GM18858 (cell line): ENCODE results near the gene CADPS.

Source experiments
- ATAC-seq: cut with Tn5 transposase; IDR thresholded peaks from one replicate; pipeline ENCODE4 v1.9.1; 2021; ENCODE audit not compliant: unreplicated experiment

Gene CADPS

DNA sequence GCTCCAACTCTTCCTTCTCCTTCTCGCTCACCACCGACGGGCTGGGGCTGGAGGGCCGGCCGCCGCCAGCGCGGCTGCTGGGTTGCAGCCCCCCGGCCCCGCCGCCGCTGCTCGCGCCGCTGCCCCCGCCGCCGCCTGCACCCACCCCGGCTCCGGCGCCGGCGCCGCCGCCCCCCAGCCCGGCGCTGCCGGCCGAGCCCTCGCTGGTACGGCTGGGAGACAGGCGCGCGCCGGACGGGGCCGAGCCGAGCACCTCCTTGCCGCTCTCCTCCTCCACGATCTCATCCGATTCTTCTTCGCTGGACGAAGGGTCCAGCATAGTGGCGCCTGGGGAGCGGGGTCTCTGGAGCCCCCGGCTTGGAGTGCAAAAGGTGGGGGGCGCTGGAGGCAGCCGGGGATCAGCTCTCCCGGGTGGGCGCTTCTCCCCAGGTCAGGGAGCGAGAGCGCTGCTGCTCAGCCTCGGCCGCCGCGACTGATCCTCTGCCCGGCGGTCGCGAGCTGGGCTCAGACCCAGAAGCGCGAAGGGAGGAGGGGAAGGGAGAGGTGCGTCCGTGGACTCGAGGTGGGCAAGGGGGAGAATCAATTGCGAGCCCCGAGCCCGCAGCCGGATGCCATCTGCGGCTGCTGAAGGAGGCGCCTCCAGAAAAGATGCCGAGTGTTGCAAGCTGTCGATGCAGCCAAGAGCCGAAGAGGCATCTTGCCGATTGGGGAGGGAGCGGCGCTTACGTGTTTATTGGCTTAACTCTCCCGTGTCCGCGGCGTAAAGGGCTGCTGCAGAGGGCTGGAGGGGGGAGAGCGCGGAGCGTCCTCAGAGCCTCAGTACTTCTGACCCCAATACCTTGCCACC is at the start of gene CADPS:
Gene CADPS (minus strand): TSS at position 706 of the 847 bp plus-strand sequence. CDS start 387 bp downstream, at position 319.
- no peak for ATAC-seq

DNA sequence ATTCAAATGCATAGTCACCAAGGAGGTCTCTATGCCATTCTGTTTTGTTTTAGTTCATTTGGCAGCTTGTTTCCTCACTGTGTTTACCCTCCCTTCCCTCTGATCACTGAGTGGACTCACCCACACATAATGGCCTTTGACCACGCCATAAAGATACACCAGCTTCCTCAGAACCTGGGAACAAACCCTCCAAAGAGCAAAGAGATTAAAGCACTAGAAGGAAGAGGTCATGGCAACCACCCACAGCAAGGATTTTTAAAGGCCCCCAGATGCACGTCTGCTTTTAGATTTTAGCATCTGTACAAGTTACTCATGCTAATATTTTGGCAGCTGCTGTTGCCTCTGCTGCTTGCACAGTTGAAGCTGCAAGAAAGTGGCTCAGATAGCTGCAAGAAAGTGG is 47.9 kb upstream of the CADPS start:
- no peak for ATAC-seq

DNA sequence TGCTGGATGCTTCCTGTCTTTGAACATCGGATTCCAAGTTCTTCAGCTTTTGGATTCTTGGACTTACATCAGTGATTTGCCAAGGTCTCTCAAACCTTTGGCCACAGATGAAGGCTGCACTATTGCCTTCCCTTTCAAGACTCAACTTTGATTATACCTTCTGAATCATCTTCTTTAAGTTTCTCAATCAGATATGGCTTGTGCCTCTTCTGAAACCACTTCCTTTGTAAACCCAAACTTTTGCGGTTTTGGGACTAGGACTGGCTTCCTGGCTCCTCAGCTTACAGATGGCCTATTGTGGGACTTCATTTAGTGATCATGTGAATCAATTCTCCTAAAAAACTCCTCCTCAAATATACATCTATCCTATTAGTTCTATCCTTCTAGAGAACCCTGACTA is 47.1 kb upstream of the CADPS start:
- no peak for ATAC-seq

DNA sequence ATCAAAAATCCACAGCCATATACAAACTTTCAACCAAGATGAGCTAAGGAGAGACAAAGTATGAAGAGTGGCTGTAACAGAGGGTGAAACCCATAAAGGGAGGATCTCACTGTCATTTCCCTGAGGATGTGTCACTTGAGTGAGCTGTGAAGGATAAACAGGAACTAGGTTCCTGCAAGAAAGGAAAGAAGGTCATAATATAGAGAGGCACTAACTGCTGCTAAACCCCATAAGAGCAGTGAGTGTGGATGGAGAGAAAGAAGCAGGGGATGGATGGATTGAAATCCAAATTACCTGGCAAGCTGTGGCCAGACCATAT is 45.2 kb upstream of the CADPS start:
- ATAC-seq = no peak

DNA sequence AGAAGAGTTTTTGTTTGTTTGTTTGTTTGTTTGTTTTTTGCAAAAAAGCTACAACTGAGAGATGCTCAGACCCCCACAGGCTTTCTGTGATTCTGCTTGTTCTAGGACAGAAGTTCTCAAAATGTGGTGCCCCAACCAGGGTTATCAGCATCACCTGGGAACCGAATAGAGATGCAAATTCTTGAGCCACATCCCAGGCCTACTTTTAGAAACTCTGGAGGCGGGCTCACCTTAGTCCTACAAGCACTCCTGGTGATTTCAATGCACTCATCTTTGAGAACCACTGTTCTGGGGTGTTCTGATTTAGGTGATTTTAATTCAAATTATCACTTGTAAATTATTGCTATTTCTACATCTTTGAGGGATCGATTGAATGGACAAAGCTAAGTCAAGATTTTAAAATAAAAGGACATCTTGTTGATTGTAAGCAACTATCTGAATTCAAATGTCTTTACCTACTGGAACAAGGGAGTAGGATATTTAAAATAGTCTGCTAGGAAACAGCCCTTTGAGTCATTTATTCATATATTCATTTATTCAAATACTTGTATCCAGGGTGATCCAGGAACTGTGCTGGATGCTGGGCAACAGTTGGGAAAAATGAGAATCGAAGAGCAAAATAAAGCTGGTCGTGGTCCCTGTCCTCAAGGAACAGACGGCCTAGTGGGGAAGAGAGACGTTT is 44.7 kb upstream of the CADPS start:
- no peak for ATAC-seq

DNA sequence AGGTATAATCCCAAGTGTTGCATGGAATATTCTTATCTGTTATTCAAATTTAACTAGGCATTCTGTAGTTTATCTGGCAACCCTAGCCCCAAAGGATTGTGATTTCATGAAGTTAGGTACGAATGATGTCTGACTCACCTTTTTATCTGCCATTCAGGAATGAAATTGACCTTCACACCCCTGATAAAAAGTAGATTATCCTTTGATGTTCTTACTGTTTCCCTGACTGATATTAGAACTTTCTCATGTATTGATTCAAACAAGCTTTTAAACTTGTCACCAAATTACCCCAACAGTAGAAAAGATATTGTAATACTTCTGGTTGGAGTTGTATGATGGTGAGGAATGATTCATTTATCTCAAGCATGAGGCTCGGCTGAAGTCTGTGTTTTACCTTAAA is 43.6 kb upstream of the CADPS start:
- ATAC-seq = no peak

DNA sequence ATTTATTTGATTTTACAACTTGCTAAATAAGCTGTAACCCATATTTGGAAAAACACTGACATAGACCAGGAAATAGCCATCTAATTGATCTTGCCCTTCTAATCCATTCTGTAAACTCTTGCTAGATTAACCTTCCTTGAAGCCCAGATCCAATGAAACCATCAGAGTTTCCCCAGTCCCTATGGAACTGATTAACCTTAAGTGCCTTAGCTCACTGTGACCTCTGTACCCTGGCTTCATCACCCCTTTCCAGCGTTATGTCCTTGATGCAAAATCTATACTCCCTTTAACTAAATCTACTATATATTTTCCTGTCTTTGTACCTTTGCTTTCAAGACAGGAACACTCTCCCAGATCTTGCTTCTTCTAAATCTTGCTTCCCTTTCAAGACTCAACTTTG is 42.9 kb upstream of the CADPS start:
- no peak for ATAC-seq

DNA sequence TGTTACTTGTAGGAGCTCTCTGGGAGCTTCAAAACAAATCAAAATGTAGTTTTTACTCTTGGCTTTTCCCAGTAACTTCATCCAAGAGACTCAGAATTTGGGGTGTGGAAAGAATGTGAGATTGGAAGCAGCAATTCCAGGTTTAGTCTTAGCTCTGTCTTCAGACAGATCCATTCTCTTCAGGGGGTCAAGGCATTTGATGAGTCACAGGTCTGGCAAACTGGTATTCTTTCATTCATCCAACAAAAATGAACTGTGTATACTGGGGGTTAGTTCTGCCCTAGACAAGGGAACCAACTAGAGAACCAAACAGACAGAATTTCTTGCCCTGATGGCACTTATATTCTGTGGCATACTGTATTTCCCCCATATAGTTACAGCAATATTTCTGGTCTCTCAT is 36.3 kb upstream of the CADPS start:
- ATAC-seq = no peak

DNA sequence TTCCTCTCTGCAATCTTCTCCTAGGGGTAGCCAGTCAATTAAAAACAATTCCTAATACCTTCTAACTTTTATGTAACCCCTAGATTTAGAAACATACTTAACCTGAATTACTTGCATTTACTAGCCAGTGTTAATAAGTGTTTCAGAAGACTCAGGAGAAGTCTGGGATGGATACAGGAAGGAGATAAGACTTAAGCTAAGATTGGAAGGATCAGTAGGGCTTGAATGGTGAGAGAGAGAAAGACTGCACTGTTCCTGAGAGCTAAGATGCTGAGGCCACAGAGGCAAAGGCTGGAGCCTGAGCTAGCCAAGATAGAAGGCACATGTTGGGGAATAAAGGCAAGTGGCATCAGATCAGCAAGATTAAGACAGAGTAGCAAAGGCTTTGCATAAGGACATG is 30.1 kb upstream of the CADPS start:
- no peak for ATAC-seq

DNA sequence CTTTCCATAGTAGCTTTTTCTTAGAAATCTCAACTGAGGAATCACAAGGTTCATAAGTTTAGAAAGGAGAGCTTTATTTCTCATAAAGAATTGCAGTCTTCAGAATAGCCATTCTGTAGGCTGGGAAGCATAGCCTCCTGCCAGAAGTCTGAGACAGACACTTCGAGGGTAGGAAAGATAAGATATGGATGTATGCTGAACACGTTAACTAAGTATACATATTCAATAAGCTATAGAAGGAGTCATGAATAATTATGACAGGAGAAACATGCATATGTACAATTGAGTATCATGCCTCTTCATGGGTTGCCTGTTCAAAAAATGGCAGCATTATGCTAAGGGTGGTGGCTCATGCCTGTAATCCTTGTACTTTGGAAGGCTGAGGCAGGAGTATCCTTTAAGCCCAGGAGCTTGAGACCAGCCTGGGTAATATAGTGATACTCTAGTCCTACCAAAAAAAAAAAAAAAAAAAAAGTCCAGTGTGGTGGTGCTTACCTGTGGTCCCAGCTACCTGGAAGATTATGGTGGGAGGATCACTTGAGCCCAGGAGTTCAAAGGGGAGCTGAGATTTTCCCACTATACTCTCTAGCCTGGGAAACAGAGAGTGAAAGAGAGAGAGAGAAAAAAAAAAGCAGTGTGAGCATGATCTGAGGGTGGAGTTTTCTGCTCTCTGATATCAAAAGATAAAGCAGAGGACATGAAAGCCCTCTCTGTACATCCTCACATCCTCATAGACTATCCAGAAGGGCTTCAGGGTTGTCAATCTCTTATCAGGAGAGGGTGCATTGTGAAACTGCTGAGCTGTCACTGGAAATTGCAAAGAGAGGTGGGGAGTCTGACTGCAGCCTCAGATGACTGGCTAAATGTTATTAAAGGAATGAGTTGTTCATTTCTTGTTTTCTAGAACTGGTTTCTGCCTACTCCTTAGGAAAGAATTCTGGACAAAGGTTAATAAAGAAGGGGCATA is 23.6 kb upstream of the CADPS start:
- ATAC-seq = no peak

DNA sequence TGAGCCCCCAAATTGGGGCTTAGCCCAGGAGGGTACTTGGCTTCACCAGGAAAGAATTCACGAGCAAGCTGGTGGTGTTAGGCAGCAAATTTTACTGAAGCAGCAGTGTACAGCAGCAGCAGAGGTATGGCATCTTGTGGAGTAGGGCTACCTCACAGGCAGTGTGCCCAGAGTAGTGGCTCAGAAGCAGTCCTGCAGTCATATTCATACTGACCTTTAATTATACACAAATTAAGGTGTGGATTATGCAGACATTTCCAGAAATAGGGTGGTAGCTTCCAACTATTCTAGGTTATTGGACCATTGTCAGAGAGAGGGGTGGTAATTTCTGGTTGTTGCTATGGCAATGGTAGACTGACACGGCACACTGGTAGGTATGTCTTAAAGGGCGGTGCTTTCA is 20.7 kb upstream of the CADPS start:
- ATAC-seq = no peak

DNA sequence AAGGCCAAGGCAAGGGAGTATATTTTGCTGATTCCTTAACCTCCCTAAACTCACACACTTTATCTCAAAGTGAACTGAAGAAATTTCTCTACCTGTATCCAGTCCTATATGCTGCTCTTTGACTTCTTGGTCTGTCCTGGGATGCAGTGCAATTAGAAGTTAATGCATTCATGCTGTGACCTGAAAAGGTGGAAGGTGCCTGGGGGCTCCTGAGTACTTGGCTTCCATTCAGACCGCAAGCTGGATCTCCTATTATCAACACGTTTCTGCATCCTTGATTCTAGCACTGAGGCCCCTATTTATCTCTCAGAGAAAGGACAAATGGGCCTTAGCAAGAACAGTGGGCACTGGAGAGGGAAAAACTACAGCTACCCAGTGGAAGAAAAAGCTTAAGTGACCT is 17.7 kb upstream of the CADPS start:
- ATAC-seq = no peak

DNA sequence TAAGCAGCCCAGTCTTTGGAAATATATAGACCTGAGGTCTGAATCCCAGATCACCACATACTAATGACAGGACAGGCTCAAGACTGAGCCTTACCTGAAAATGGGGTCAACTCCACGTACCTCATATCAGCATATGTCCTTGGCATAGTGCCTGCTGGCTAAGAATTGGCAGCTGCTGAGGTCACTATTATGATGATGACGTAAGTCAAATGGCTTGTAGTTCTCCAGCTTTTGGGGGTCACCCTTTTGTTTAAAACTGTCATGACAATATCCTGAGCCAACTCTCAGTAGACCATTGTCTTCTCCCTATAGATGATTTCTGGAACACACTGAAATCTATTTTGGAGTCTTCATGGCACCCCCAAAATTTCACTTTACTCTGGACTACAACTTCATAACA is 16.8 kb upstream of the CADPS start:
- no peak for ATAC-seq

DNA sequence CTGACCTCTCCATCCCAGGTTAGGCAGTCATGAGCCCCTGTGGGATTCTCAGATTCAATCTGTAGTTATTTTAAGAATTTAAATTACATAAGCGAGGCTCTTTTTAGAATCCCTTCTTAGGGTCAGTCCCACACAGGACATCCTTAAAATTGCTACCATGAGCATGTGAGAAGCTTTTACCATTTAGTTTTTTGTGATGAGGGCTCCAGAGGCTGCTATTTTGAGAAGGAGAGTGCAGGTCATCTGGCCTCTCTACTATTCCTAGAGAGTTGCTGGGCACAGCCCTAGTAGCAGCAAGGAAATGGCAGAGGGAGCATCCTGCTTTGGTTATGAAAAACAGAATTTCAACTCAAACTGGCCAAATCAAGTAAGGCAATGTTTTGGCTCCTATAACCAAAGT is 13.6 kb upstream of the CADPS start:
- ATAC-seq = no peak

DNA sequence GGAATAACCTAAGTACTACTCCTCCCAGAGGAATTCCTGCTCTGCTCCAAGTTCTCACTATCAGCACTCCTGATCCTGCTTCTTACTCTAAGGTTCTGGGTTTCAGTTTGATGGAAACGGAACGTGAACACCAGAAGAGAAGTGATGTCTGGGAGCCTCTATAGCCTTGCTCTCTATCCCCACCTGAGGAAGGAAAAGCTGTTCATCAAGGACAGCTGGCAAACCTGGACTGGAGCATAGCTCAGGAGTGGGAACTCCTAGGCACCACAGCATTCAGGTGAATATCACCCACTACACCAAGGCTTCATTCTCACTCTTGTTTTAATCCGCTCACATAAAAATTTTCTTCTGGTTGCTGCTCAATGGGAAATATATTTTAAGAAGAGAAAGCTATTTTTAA is 13.0 kb upstream of the CADPS start:
- no peak for ATAC-seq

DNA sequence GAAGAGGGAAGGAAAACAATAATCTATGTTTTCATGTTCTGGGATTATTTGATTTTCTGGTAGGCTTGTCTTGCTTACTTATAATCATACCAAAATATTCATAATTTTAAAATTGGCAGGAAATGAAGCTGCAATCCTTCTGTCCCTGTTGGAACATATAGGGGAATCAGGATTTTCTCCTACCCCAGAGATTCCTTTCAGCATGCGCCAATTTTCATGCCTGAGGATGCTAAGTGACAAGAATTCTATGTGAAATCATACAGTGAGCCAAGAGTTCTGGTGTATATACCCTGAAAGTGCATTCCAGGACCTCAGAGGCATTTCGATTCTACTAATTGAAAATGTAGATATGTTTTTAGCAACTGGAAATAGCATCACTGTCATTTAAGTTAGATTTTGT is 9.9 kb upstream of the CADPS start:
- ATAC-seq = no peak

DNA sequence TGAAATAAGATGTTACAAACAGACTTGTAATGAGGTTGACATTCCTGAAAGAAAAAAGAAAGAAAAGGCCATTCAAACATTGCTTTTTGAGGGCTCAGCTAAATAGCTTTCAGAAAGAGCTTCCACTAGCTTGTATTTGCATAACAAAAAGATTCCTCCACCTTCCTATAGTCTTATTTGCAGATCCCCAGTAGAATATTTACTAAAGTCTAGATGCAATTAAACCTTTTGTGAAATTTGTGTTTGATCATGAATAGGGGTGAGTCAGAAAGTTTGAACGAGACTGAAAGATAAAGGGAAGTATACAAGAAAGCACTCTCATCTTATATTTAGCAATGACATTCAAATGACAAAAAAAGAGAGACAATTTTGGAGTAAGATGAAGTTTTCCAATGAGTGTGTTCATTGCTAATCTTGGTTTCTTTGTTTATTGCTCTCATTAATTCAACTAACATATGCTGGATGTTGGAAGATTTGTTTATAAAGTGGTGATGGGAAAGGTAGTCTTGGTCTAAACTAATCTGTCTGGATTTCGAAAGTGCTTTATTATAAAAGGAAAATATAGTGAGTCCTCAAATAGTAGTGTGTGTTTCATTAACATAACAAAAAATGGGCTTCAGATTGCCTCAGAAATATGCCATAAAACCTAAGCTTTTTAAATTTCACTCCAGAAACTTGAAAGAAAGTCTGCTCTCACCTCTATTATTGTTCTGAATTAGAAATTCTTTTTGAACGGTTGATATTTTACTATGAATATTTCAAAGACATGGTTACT is 9.1 kb upstream of the CADPS start:
- no peak for ATAC-seq

DNA sequence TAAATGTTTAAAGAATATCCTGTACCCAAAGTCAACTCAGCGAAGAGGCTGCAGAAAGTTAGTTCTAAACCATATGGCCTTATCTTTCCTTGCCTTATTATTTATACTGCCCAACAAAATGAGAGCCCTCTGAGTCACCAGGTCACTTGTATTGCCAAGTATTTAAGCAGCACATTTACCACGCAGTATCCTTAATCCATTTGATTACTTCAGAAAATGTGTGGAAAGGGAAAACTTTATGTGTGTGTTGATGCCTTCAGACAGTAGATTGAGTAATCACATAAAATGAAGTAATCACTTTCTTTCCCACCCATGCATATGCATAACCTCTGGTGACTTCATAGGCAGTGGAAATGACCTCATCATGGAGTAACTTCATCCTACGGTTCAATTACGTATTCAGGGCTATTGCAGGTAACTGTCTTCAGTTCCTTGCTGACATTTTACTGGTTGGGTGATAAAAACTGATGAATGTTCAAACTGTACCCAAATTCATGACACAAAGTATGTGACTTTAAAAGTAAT is 7.5 kb upstream of the CADPS start:
- no peak for ATAC-seq

DNA sequence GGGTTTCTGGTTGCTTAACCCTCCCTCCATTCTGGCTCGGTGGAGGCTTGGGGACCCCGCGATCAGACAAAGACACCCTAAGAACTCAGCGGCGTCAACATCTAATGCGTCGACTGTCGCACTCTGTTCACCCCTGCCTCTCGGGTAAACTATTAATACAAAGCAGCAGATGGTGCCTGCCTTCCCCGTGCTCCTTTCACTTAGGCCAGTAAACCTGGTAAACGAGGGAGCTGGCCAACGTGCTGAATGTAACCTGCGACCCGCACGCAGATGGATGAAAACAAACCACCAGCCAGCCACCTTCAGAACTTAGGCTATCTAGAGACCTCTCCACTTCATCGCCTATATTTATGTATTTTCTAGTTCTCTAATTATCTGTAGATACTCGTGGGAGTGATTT is 848 bp upstream of the CADPS start:
- ATAC-seq = no peak

DNA sequence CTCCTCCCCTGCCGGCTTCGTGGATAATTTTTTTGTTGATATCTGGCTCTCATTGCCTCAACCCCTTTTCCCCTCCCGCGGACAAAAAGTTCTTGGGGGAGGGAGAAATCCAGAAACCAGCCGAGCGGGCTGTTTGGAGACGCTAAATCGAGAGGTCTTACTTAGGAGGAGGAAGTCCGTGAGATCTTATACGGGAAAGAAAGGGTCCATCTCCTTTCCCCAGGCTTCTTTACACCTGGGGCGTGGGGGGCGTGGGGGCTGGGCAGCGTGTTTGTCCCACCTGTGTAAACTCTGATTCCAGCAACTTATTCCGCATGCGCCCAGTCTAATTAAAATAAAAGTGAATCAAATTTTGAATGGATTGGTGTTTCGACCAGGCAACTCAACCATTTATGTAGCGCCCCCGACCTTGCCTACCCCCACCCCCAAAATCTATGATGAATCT is 364 bp upstream of the CADPS start:
- ATAC-seq = no peak
